K562 (cell line): ENCODE measurements around the gene FBXO28. TPM values are rescaled to one million over a fixed set of nuclear protein-coding genes. Genes with fewer than 3 reads are reported as not detected.

ENCODE experiments used
- CHD2 ChIP-seq: IDR thresholded peaks from 2 replicates; pipeline ENCODE4 v1.6.1; 2011; ENCODE audit warnings: low read depth, low read length
- DPF2 ChIP-seq: fragments of 450-650 bp; IDR thresholded peaks from 2 replicates; pipeline ENCODE4 v1.6.1; 2016
- ESRRA ChIP-seq: fragments of 450-650 bp; IDR thresholded peaks from 2 replicates; pipeline ENCODE4 v1.6.1; 2014; ENCODE audit warnings: low read depth, mild to moderate bottlenecking, moderate library complexity, borderline replicate concordance
- GTF2A2 ChIP-seq: IDR thresholded peaks from 2 replicates; pipeline ENCODE4 v1.6.1; 2016; ENCODE audit warnings: mild to moderate bottlenecking, missing genetic modification characterization, missing compliant biosample characterization
- HDAC8 ChIP-seq: fragments of 450-650 bp; IDR thresholded peaks from 2 replicates; pipeline ENCODE4 v1.6.1; 2016; ENCODE audit warnings: mild to moderate bottlenecking, missing genetic modification characterization, moderate library complexity, missing compliant biosample characterization
- HMGN3 ChIP-seq: IDR thresholded peaks from 2 replicates; pipeline ENCODE4 v1.6.1; 2011; ENCODE audit warnings: borderline replicate concordance, low read depth, mild to moderate bottlenecking, mixed read lengths, low read length; ENCODE audit not compliant: insufficient read length; ENCODE audit errors: extremely low read depth
- IFI16 ChIP-seq: fragments of 250-450 bp; sonication (Bioruptor Pico); IDR thresholded peaks from 2 replicates; pipeline ENCODE4 v2.1.2; 2022; ENCODE audit warnings: mild to moderate bottlenecking, inconsistent platforms
- MTA3 ChIP-seq: fragments of 450-650 bp; formaldehyde crosslinking; IDR thresholded peaks from 2 replicates; pipeline ENCODE4 v1.6.1; 2017; ENCODE audit warnings: mild to moderate bottlenecking, borderline replicate concordance
- PHF21A ChIP-seq: fragments of 450-650 bp; IDR thresholded peaks from 2 replicates; pipeline ENCODE4 v1.6.1; 2017; ENCODE audit warnings: low read depth, borderline replicate concordance
- PRPF4 ChIP-seq: fragments of 200-400 bp; formaldehyde crosslinking; IDR thresholded peaks from one replicate; pipeline ENCODE4 v1.6.1; 2017; ENCODE audit warnings: low read length, low read depth, mild to moderate bottlenecking; ENCODE audit not compliant: insufficient read depth, poor library complexity, severe bottlenecking
- RBM14 ChIP-seq: fragments of 200-400 bp; formaldehyde crosslinking; IDR thresholded peaks from 2 replicates; pipeline ENCODE4 v1.6.1; 2018; ENCODE audit warnings: low read depth, mild to moderate bottlenecking, low read length, moderate library complexity, borderline replicate concordance; ENCODE audit not compliant: insufficient read depth
- RFX1 ChIP-seq: fragments of 450-650 bp; IDR thresholded peaks from 2 replicates; pipeline ENCODE4 v1.6.1; 2016; ENCODE audit warnings: mild to moderate bottlenecking, moderate library complexity
- SIX5 ChIP-seq, 2 experiments: IDR thresholded peaks; 2 replicates each; pipeline ENCODE4 v1.6.1; 2011; ENCODE audit warnings: low read length in 2 of 2, borderline replicate concordance in 1 of 2, low read depth in 1 of 2, mild to moderate bottlenecking in 1 of 2, moderate library complexity in 1 of 2; ENCODE audit not compliant: insufficient read depth in 1 of 2
- SMARCA4 ChIP-seq: fragments of 450-650 bp; IDR thresholded peaks from 2 replicates; pipeline ENCODE4 v1.6.1; 2016
- STAT6 ChIP-seq: sonication (generic); formaldehyde crosslinking; IDR thresholded peaks from 2 replicates; pipeline ENCODE4 v1.8.1; 2023; ENCODE audit warnings: mild to moderate bottlenecking, missing genetic modification reagents
- TEAD1 ChIP-seq, 2 experiments: fragments of 450-650 bp in 1 of 2; sonication (generic) in 1 of 2; formaldehyde crosslinking; IDR thresholded peaks; 2 replicates each; pipeline versions ENCODE4 v1.4.0 to v1.8.0; 2020 to 2022; ENCODE audit warnings: mild to moderate bottlenecking in 2 of 2, missing genetic modification reagents in 1 of 2
- ZNF165 ChIP-seq: fragments of 250-450 bp; sonication (Bioruptor Pico); IDR thresholded peaks from 2 replicates; pipeline ENCODE4 v1.4.0; 2020; ENCODE audit warnings: borderline replicate concordance
- ZNF511 ChIP-seq: sonication (generic); formaldehyde crosslinking; IDR thresholded peaks from 2 replicates; pipeline ENCODE4 v1.8.0; 2022; ENCODE audit warnings: mild to moderate bottlenecking, missing genetic modification reagents
- ZNF639 ChIP-seq, 2 experiments: fragments of 200-800 bp in 1 of 2; sonication (Bioruptor generic) in 1 of 2; sonication (generic) in 1 of 2; formaldehyde crosslinking in 1 of 2; IDR thresholded peaks in 1 of 2; conservative IDR thresholded peaks in 1 of 2; 2 replicates each; pipeline versions ENCODE4 v1.5.0 to v1.6.1; 2016 to 2020; ENCODE audit warnings: missing compliant biosample characterization in 1 of 2, missing genetic modification characterization in 1 of 2, missing genetic modification reagents in 1 of 2
- ZNF740 ChIP-seq, 3 experiments: fragments of 200-800 bp in 1 of 3; sonication (Bioruptor generic) in 1 of 3; sonication (generic) in 1 of 3; formaldehyde crosslinking in 1 of 3; IDR thresholded peaks; 2 replicates each; pipeline versions ENCODE4 v1.6.1 to v1.8.0; 2016 to 2022; ENCODE audit warnings: mild to moderate bottlenecking in 2 of 3, missing compliant biosample characterization in 2 of 3, missing genetic modification characterization in 2 of 3, missing genetic modification reagents in 1 of 3
- polyA plus RNA-seq, 8 experiments: library from polyadenylated mRNA; depleted of rRNA in 4 of 8; stranded (reverse) in 5 of 8; unstranded in 3 of 8; fragments of >200 nt; fragmentation: Nextera tagmentation in 2 of 8; fragmentation: Illumina TruSeq in 1 of 8; extraction: Ambion mirVana in 2 of 8; extraction: Trizol in 1 of 8; gene quantifications; 2 replicates each; pipeline versions ENCODE4 v1.2.1 to v1.2.3, GENCODE V29; 2011 to 2014; ENCODE audit warnings: inconsistent platforms in 1 of 8, missing spikeins in 1 of 8
- total RNA-seq, 7 experiments: library from RNA; depleted of rRNA in 6 of 7; stranded (reverse); fragments of >200 nt in 6 of 7; fragmentation: Illumina TruSeq in 2 of 7; extraction: Trizol in 2 of 7; gene quantifications; 2 replicates each; pipeline versions ENCODE4 v1.2.1 to v1.2.3, GENCODE V29; 2011 to 2021; ENCODE audit warnings: low replicate concordance in 1 of 7

Gene FBXO28
- total and polyA plus RNA-seq, 9 of the 15 experiments (the other 6 are each of a cell fraction or from before 2014, with no cell fraction given), result 4.1 to 34.8 (median 25.3) TPM

GRCh38 chr1:224182866-224183590 lies 69.1 kb downstream of the FBXO28 start, which contains the start of gene DEGS1 (continued):
- TF ChIP-seq RBM14 (no peak), MTA3 (0 out of 2 replicates have a peak, but pooled peaks have one; percentile 71), ZNF165 (CRISPR knock-in tag) (0 out of 2 replicates have a peak, but pooled peaks have one; percentile 64), IFI16 (no peak), GTF2A2 (no peak), HDAC8 (no peak), SIX5 (IDR thresholded peaks at IDR 0.05; ENCODE audit: borderline replicate concordance in 1 of 2, insufficient read depth in 1 of 2, low read depth in 1 of 2, low read length in 2 of 2) (no peak), HMGN3 (peak; percentile 45), ESRRA (peak; percentile 23; the same call in 1 of the 2 replicates), CHD2 (peak; percentile 76), ZNF740 (CRISPR knock-in tag; IDR thresholded peaks at IDR 0.05) (0 out of 2 replicates have a peak, but pooled peaks have one; percentile 56), ZNF740 (tag; IDR thresholded peaks at IDR 0.05) (no peak), RFX1 (no peak), SMARCA4 (0 out of 2 replicates have a peak, but pooled peaks have one; percentile 30), PRPF4 (peak; percentile 69), TEAD1 (CRISPR knock-in tag; IDR thresholded peaks at IDR 0.05) (peak in 1 of 2 experiments; percentile 85; a peak in 1 of 4 replicates), ZNF639 (CRISPR knock-in tag; conservative IDR thresholded peaks at IDR 0.05 in 1 of 2, IDR thresholded peaks at IDR 0.05 in 1 of 2) (peak in 1 of 2 experiments; percentile 81; a peak in 2 of 4 replicates), PHF21A (no peak), DPF2 (peak; percentile 44; the same call in 1 of the 2 replicates), STAT6 (CRISPR knock-in tag) (no peak), ZNF511 (0 out of 2 replicates have a peak, but pooled peaks have one; percentile 55)
